IPS DF 6.9 (cell line): ENCODE results near the gene ELP1.

Experiments
- DNase-seq: peaks from one replicate; pipeline ENCODE4 v3.0.0-alpha.2; 2013; ENCODE audit warnings: low read depth, low spot score
- H3K27ac ChIP-seq: one replicate; pipeline ENCODE4 v1.5.1; 2013; ENCODE audit warnings: low read length, control low read depth
- H3K27me3 ChIP-seq: 2 replicates; pipeline ENCODE4 v1.6.1; 2013; ENCODE audit warnings: mild to moderate bottlenecking, low read length; ENCODE audit not compliant: control insufficient read depth, insufficient read depth
- H3K36me3 ChIP-seq: 2 replicates; pipeline ENCODE4 v1.6.1; 2013; ENCODE audit warnings: low read length; ENCODE audit not compliant: control insufficient read depth, insufficient read depth
- H3K4me1 ChIP-seq: 2 replicates; pipeline ENCODE4 v1.6.1; 2013; ENCODE audit warnings: low read length; ENCODE audit not compliant: control insufficient read depth, insufficient read depth
- H3K4me3 ChIP-seq: 2 replicates; pipeline ENCODE4 v1.5.1; 2013; ENCODE audit warnings: mild to moderate bottlenecking, low read length
- H3K9me3 ChIP-seq: 2 replicates; pipeline ENCODE4 v1.6.1; 2013; ENCODE audit warnings: low read length, inconsistent platforms; ENCODE audit not compliant: control insufficient read depth, insufficient read depth
- WGBS: extraction: QIAGEN DNeasy Blood & Tissue Kit; methylation state at CpG from one replicate; pipeline ENCODE4 v1.1.7; 2013; ENCODE audit warnings: mixed read lengths, missing lambda C conversion rate; ENCODE audit not compliant: insufficient read length, insufficient coverage; 5-methylcytosine and 5-hydroxymethylcytosine counted together

ELP1 gene

GRCh38 chr9:108884701-108885100 is 49.2 kb downstream of the ELP1 start:
- H3K9me3 ChIP-seq = no peaks in the 10 kb centered on the region
- H3K36me3 ChIP-seq = peaks cover 3% of the 10 kb centered on the region; the same call in 1 of the 2 replicates
- no peak overlapping the region for H3K27ac ChIP-seq
- no peak for DNase-seq
- H3K4me1 ChIP-seq = no peaks in the 10 kb centered on the region
- no CpG with 5 or more reads among the region's 3 CpGs for WGBS
- no peak overlapping the region for H3K4me3 ChIP-seq
- H3K27me3 ChIP-seq = no peaks in the 10 kb centered on the region

GRCh38 chr9:108883085-108883484 is 50.8 kb downstream of the ELP1 start:
- H3K4me1 ChIP-seq = no peaks in the 10 kb centered on the region
- no peaks in the 10 kb centered on the region for H3K27me3 ChIP-seq
- H3K36me3 ChIP-seq = peaks cover 9% of the 10 kb centered on the region; the same call in 1 of the 2 replicates
- no CpG with 5 or more reads among the region's 3 CpGs for WGBS
- H3K9me3 ChIP-seq = no peaks in the 10 kb centered on the region
- no peak for DNase-seq
- H3K4me3 ChIP-seq = no peak overlapping the region
- no peak overlapping the region for H3K27ac ChIP-seq

GRCh38 chr9:108882052-108882888 is 51.7 kb downstream of the ELP1 start:
- H3K36me3 ChIP-seq = peaks cover 9% of the 10 kb centered on the region; the same call in 1 of the 2 replicates
- WGBS = no CpG with 5 or more reads among the region's 6 CpGs
- no peak overlapping the region for H3K4me3 ChIP-seq

GRCh38 chr9:108880738-108881316 is 53.1 kb downstream of the ELP1 start:
- no peak for DNase-seq
- no peaks in the 10 kb centered on the region for H3K27me3 ChIP-seq
- H3K9me3 ChIP-seq = no peaks in the 10 kb centered on the region
- WGBS = no CpG with 5 or more reads among the region's 3 CpGs
- H3K36me3 ChIP-seq = peaks cover 9% of the 10 kb centered on the region; the same call in 1 of the 2 replicates
- H3K4me1 ChIP-seq = no peaks in the 10 kb centered on the region
- no peak overlapping the region for H3K4me3 ChIP-seq
- no peak overlapping the region for H3K27ac ChIP-seq

More at GRCh38 chr9:108882052-108882888, 51.7 kb downstream of the ELP1 start:
- H3K4me1 ChIP-seq = no peaks in the 10 kb centered on the region
- no peak overlapping the region for H3K27ac ChIP-seq
- no peak for DNase-seq
- H3K27me3 ChIP-seq = no peaks in the 10 kb centered on the region
- H3K9me3 ChIP-seq = no peaks in the 10 kb centered on the region

GRCh38 chr9:108877524-108877923 is 56.4 kb downstream of the ELP1 start:
- Histone ChIP-seq H3K36me3 (peaks cover 9% of the 10 kb centered on the region; the same call in 1 of the 2 replicates), H3K9me3 (no peaks in the 10 kb centered on the region), H3K4me3 (no peak overlapping the region), H3K4me1 (no peaks in the 10 kb centered on the region), H3K27ac (no peak overlapping the region), H3K27me3 (no peaks in the 10 kb centered on the region)
- no peak for DNase-seq
- WGBS = no CpG with 5 or more reads among the region's 2 CpGs

- DNase-seq = no peak
- H3K27ac ChIP-seq = no peak overlapping the region
Observed at GRCh38 chr9:108876425-108876824, 57.5 kb downstream of the ELP1 start.

GRCh38 chr9:108874058-108874788 is 59.7 kb downstream of the ELP1 start:
- no peak for DNase-seq
- Histone ChIP-seq H3K9me3 (no peaks in the 10 kb centered on the region), H3K36me3 (peaks cover 6% of the 10 kb centered on the region; the same call in 1 of the 2 replicates), H3K4me3 (no peak overlapping the region), H3K4me1 (no peaks in the 10 kb centered on the region), H3K27me3 (no peaks in the 10 kb centered on the region), H3K27ac (no peak overlapping the region)
- no CpG with 5 or more reads among the region's 4 CpGs for WGBS

More at GRCh38 chr9:108876425-108876824, 57.5 kb downstream of the ELP1 start:
- H3K27me3 ChIP-seq = no peaks in the 10 kb centered on the region
- no peak overlapping the region for H3K4me3 ChIP-seq
- H3K9me3 ChIP-seq = no peaks in the 10 kb centered on the region
- no CpG with 5 or more reads among the region's 5 CpGs for WGBS
- H3K36me3 ChIP-seq = peaks cover 9% of the 10 kb centered on the region; the same call in 1 of the 2 replicates
- H3K4me1 ChIP-seq = no peaks in the 10 kb centered on the region

GRCh38 chr9:108869092-108869725 is 64.7 kb downstream of the ELP1 start:
- Histone ChIP-seq H3K4me3 (no peak overlapping the region), H3K36me3 (0 out of 2 replicates have a peak, but pooled peaks cover 3% of the 10 kb centered on the region), H3K27ac (no peak overlapping the region), H3K27me3 (no peaks in the 10 kb centered on the region), H3K4me1 (no peaks in the 10 kb centered on the region), H3K9me3 (no peaks in the 10 kb centered on the region)
- WGBS = no CpG with 5 or more reads among the region's 3 CpGs
- DNase-seq = no peak

GRCh38 chr9:108867829-108868228 is 66.1 kb downstream of the ELP1 start:
- H3K27ac ChIP-seq = no peak overlapping the region
- no peaks in the 10 kb centered on the region for H3K9me3 ChIP-seq
- no peaks in the 10 kb centered on the region for H3K4me1 ChIP-seq
- no peak overlapping the region for H3K4me3 ChIP-seq
- DNase-seq = no peak
- H3K27me3 ChIP-seq = no peaks in the 10 kb centered on the region
- H3K36me3 ChIP-seq = 0 out of 2 replicates have a peak, but pooled peaks cover 3% of the 10 kb centered on the region
- no CpG with 5 or more reads among the region's 4 CpGs for WGBS

- Histone ChIP-seq H3K27me3 (no peaks in the 10 kb centered on the region), H3K36me3 (0 out of 2 replicates have a peak, but pooled peaks cover 3% of the 10 kb centered on the region), H3K27ac (no peak overlapping the region), H3K4me3 (no peak overlapping the region), H3K4me1 (no peaks in the 10 kb centered on the region), H3K9me3 (no peaks in the 10 kb centered on the region)
- no peak for DNase-seq
Observed at GRCh38 chr9:108867116-108867515, 66.8 kb downstream of the ELP1 start.
